SK-N-MC (cell line): ENCODE results near the gene ATG10.

ENCODE experiments used
- EZH2 ChIP-seq: fragments of 200-600 bp; sonication (generic); IDR thresholded peaks from one replicate; pipeline ENCODE4 v1.6.1; 2017; ENCODE audit warnings: antibody characterized with exemption
- FOXP2 ChIP-seq: optimal IDR thresholded peaks from 2 replicates; pipeline ENCODE3; 2011; ENCODE audit warnings: mild to moderate bottlenecking, moderate library complexity; ENCODE audit not compliant: insufficient read depth; ENCODE audit errors: extremely low read length, control extremely low read depth
- POLR2AphosphoS5 ChIP-seq: IDR thresholded peaks from 2 replicates; pipeline ENCODE4 v1.6.1; 2012; ENCODE audit warnings: mild to moderate bottlenecking, low read depth, low read length, borderline replicate concordance

GRCh38 chr5:82031220-82032119 lies 59.6 kb downstream of the ATG10 start:
- no peak for TF ChIP-seq EZH2
- TF ChIP-seq POLR2AphosphoS5: no peak
- TF ChIP-seq FOXP2: no peak
